NCI-H2081 treated with DMSO at 0.1 percent for 48 hours (cell line): ENCODE measurements around the gene SUPT3H.
"Not testable (repeated sequence)": the region's sequence is repeated elsewhere in the genome, so short reads cannot be mapped to it uniquely, and the experiment has no call there.

ENCODE experiments used
- DNase-seq: peaks from one replicate; lab custom pipeline; 2025; lab: John Stamatoyannopoulos, UW

SUPT3H gene

GRCh38 chr6:44896701-44897100, 481.0 kb downstream of the SUPT3H start:
- DNase-seq: no peak

GRCh38 chr6:44892579-44892978, 485.2 kb downstream of the SUPT3H start:
- no peak for DNase-seq

- not testable (repeated sequence) for DNase-seq
These were observed 498.7 kb downstream of the SUPT3H start for GRCh38 chr6:44879071-44879470.

GRCh38 chr6:44876638-44877037, 501.1 kb downstream of the SUPT3H start:
- DNase-seq: not testable (repeated sequence)

GRCh38 chr6:44869321-44869897, 508.3 kb downstream of the SUPT3H start:
- no peak for DNase-seq

- no peak for DNase-seq
These were observed 508.8 kb downstream of the SUPT3H start for GRCh38 chr6:44868910-44869309.

- DNase-seq: no peak
These were observed 509.4 kb downstream of the SUPT3H start for GRCh38 chr6:44868335-44868668.

GRCh38 chr6:44867571-44868334, 510.0 kb downstream of the SUPT3H start:
- no peak for DNase-seq

GRCh38 chr6:44865184-44865583, 512.5 kb downstream of the SUPT3H start:
- not testable (repeated sequence) for DNase-seq

- no peak for DNase-seq
These were observed 517.8 kb downstream of the SUPT3H start for GRCh38 chr6:44859901-44860410.

GRCh38 chr6:44858998-44859397, 518.7 kb downstream of the SUPT3H start:
- DNase-seq: no peak

GRCh38 chr6:44856479-44856878, 521.3 kb downstream of the SUPT3H start:
- no peak for DNase-seq

GRCh38 chr6:44855562-44856411, 521.9 kb downstream of the SUPT3H start:
- no peak for DNase-seq

GRCh38 chr6:44854712-44855443, 522.9 kb downstream of the SUPT3H start:
- no peak for DNase-seq

- no peak for DNase-seq
These were observed 526.6 kb downstream of the SUPT3H start for GRCh38 chr6:44851176-44851575.

- DNase-seq: no peak
These were observed 527.4 kb downstream of the SUPT3H start for GRCh38 chr6:44850312-44850711.

GRCh38 chr6:44849806-44850205, 527.9 kb downstream of the SUPT3H start:
- DNase-seq: no peak

GRCh38 chr6:44843734-44844133, 534.0 kb downstream of the SUPT3H start:
- DNase-seq: no peak

- DNase-seq: no peak
These were observed 535.1 kb downstream of the SUPT3H start for GRCh38 chr6:44842616-44843015.

- no peak for DNase-seq
These were observed 535.9 kb downstream of the SUPT3H start for GRCh38 chr6:44841829-44842228.

- DNase-seq: no peak
These were observed 540.0 kb downstream of the SUPT3H start for GRCh38 chr6:44837741-44838140.

- no peak for DNase-seq
These were observed 540.5 kb downstream of the SUPT3H start for GRCh38 chr6:44837255-44837654.
